Breast epithelium (tissue), 4 donors: ENCODE measurements around the gene ARHGAP30. TPM values are rescaled to one million over a fixed set of nuclear protein-coding genes. Genes with fewer than 3 reads are reported as not detected.

Experiments
- DNase-seq, 2 donors: peaks; one replicate each; pipeline ENCODE4 v3.0.0-alpha.2; 2019; ENCODE audit warnings: low spot score in 2 of 2
- H3K27ac ChIP-seq, 2 donors: fragments of 200-600 bp; sonication (generic) in 1 of 2; one replicate each; pipeline ENCODE4 v1.5.1; 2016 to 2019; ENCODE audit warnings: mild to moderate bottlenecking in 1 of 2
- H3K27me3 ChIP-seq, 2 donors: fragments of 200-600 bp; sonication (generic) in 1 of 2; one replicate each; pipeline versions ENCODE4 v1.5.1 to v1.6.0; 2017 to 2019; ENCODE audit warnings: control low read depth in 1 of 2, mild to moderate bottlenecking in 1 of 2
- H3K36me3 ChIP-seq: fragments of 200-600 bp; one replicate; pipeline ENCODE4 v1.5.1; 2019
- H3K4me1 ChIP-seq, 2 donors: fragments of 200-600 bp; sonication (generic); one replicate each; pipeline ENCODE4 v1.5.1; 2016 to 2019; ENCODE audit warnings: control low read depth in 1 of 2
- H3K4me3 ChIP-seq, 3 donors: fragments of 200-600 bp; sonication (generic); 1 replicate in 2 of 3; 2 replicates in 1 of 3; pipeline ENCODE4 v1.5.1; 2016 to 2019; ENCODE audit warnings: mild to moderate bottlenecking in 3 of 3, moderate library complexity in 2 of 3
- H3K9me3 ChIP-seq, 2 donors: fragments of 200-600 bp; sonication (generic) in 1 of 2; one replicate each; pipeline ENCODE4 v1.5.1; 2016 to 2019; ENCODE audit warnings: control low read depth in 1 of 2
- POLR2A ChIP-seq: fragments of 450-650 bp; IDR thresholded peaks from one replicate; pipeline ENCODE4 v1.6.1; 2016; ENCODE audit warnings: antibody characterized with exemption, mild to moderate bottlenecking, moderate library complexity
- POLR2AphosphoS5 ChIP-seq, 3 donors: sonication (generic); formaldehyde crosslinking; IDR thresholded peaks; one replicate each; pipeline ENCODE4 v1.6.1; 2017; ENCODE audit warnings: antibody characterized with exemption in 3 of 3
- intact Hi-C: fragments of 100-400 bp; cut with DNase I; formaldehyde crosslinking; loops from one replicate; pipeline ENCODE4 v1.15.1; 2023; ENCODE audit warnings: low total_unique reads
- total RNA-seq, 3 donors: library from RNA; depleted of rRNA; stranded (reverse); fragments of >200 nt; gene quantifications; one replicate each; pipeline ENCODE4 v1.1.0, GENCODE V29; 2016
- TF ChIP-seq, protein P1 (sequence below), 3 donors: fragments of 450-650 bp; IDR thresholded peaks; one replicate each; pipeline ENCODE4 v1.5.1; 2016 to 2017; ENCODE audit warnings: antibody characterized with exemption in 3 of 3, mild to moderate bottlenecking in 3 of 3, moderate library complexity in 3 of 3

ARHGAP30 gene
- total RNA-seq, 3 donors from 2014 or later, result 5.2 to 16.5 (median 7.9) TPM

DNA sequence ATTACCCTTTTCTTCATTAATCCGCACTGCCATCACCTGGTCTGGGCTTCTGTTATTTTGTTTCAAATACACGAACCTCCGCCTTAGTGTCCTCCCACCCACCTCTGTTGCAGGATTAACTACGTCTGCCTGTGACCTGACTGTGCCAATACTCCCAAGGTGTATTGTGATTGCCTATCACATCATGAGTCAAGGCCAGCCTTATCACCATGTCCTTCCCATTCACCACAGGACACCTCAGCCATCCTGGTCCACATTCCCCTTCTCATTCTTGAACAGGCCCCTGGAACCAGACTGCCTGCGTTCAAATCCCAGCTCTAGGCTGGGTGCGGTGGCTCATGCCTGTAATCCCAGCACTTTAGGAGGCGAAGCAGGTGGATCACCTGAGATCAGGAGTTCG, 63.1 kb downstream of the ARHGAP30 start:
- intact Hi-C loops, result no loop called here
- Histone ChIP-seq H3K4me3 (no peak overlapping the region), H3K27ac (no peak overlapping the region), H3K9me3 (no peaks in the 10 kb centered on the region), H3K27me3 (no peaks in the 10 kb centered on the region), H3K36me3 (no peaks in the 10 kb centered on the region), H3K4me1 (no peaks in the 10 kb centered on the region)
- no peak for DNase-seq
- no peak for TF ChIP-seq POLR2AphosphoS5 (IDR thresholded peaks at IDR 0.05)
- TF ChIP-seq POLR2A, result no peak
- TF ChIP-seq, protein P1, sequence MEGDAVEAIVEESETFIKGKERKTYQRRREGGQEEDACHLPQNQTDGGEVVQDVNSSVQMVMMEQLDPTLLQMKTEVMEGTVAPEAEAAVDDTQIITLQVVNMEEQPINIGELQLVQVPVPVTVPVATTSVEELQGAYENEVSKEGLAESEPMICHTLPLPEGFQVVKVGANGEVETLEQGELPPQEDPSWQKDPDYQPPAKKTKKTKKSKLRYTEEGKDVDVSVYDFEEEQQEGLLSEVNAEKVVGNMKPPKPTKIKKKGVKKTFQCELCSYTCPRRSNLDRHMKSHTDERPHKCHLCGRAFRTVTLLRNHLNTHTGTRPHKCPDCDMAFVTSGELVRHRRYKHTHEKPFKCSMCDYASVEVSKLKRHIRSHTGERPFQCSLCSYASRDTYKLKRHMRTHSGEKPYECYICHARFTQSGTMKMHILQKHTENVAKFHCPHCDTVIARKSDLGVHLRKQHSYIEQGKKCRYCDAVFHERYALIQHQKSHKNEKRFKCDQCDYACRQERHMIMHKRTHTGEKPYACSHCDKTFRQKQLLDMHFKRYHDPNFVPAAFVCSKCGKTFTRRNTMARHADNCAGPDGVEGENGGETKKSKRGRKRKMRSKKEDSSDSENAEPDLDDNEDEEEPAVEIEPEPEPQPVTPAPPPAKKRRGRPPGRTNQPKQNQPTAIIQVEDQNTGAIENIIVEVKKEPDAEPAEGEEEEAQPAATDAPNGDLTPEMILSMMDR (IDR thresholded peaks at IDR 0.05), result no peak

DNA sequence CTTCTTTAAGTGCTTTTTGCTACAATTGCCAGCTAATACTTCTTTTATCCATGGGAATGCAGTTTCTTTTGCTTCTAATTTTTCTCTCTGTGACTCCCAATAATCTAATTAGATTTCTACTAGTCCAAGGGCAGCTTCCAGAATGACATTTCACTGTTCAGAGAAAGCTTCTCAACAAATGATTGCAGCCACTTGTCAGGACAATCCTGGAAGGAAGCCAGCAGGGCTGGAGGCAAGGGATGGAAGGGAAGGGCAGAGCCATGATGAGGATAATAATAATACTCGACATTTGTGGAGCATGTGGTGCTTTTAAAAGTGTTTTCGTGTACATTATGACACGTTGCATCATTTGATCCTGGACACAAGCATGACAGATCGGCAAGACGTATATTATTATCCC, 68.2 kb downstream of the ARHGAP30 start:
- no peak for DNase-seq
- Histone ChIP-seq H3K27me3 (no peaks in the 10 kb centered on the region), H3K4me3 (no peak overlapping the region), H3K4me1 (no peaks in the 10 kb centered on the region), H3K9me3 (no peaks in the 10 kb centered on the region), H3K27ac (no peak overlapping the region), H3K36me3 (peaks cover 8% of the 10 kb centered on the region)
- TF ChIP-seq POLR2AphosphoS5 (IDR thresholded peaks at IDR 0.05) (no peak), POLR2A (no peak)
- TF ChIP-seq, protein P1 (IDR thresholded peaks at IDR 0.05), result no peak
- intact Hi-C loops, result no loop called here

DNA sequence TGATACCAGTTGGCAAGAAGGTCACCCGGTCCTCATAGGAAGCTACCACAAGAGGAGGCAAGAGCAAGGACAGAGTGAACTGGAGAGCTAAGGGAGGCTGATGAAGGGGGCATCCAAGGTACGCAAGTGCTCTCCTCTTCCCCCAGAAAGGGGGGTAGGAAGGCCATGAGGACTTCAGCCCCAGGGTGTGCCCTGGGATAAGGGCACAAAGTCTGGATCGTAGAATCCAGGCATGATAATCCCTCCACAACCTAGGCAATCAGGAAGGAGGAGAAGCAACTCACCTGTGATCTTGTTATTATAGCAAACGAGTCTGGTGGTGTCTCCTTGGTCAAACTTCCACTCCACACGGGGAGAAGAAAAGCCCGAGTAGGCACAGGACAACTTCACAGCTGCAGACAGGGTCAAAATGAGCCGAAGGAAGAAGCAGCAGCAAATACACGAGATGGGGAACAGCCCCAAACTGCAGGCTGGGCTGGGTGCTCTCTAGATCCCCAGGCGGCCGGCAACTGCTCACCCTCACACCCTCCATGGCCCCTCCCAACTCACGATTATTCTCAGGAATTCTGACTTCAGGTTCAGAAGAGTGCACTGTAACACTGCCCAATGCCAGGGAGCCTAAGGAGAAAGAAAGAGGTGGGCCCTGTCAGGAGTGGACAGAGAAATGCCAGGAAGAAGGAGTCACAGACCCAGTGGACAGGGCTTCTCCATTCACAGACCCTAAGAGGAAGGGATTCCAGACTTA, 68.8 kb downstream of the ARHGAP30 start:
- no peak for DNase-seq
- Histone ChIP-seq H3K27me3 (no peaks in the 10 kb centered on the region), H3K4me1 (no peaks in the 10 kb centered on the region), H3K27ac (no peak overlapping the region), H3K36me3 (peaks cover 8% of the 10 kb centered on the region), H3K4me3 (no peak overlapping the region), H3K9me3 (no peaks in the 10 kb centered on the region)
- intact Hi-C loops, result no loop called here
- TF ChIP-seq POLR2A, result no peak
- TF ChIP-seq POLR2AphosphoS5 (IDR thresholded peaks at IDR 0.05), result no peak
- TF ChIP-seq, protein P1 (IDR thresholded peaks at IDR 0.05), result no peak

DNA sequence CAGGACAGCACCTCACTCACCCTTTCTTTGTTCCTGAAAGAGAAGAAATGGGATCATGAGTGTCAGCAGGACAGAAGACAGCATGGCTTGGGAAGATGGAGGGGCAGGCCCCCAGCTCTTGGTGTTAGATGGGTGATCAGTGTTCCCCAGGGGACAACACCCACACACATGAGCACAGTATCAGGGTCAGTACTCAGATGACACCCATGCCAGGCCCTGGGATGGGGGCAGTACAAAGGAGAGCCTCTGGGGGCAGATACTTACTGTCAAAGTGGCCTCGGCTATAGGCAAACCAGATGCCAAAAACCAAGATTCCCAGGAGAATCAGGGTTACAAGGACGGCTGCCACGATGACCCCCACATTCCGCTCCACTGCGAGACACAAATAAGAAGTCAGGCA, 70.3 kb downstream of the ARHGAP30 start:
- Histone ChIP-seq H3K4me1 (no peaks in the 10 kb centered on the region), H3K9me3 (no peaks in the 10 kb centered on the region), H3K4me3 (no peak overlapping the region), H3K27me3 (no peaks in the 10 kb centered on the region), H3K27ac (no peak overlapping the region), H3K36me3 (peaks cover 8% of the 10 kb centered on the region)
- TF ChIP-seq POLR2AphosphoS5 (IDR thresholded peaks at IDR 0.05), result no peak
- no peak for TF ChIP-seq POLR2A
- TF ChIP-seq, protein P1 (IDR thresholded peaks at IDR 0.05), result no peak
- no peak for DNase-seq
- intact Hi-C loops, result no loop called here

- Histone ChIP-seq H3K9me3 (no peaks in the 10 kb centered on the region), H3K4me3 (no peak overlapping the region), H3K4me1 (no peaks in the 10 kb centered on the region), H3K27me3 (no peaks in the 10 kb centered on the region), H3K36me3 (peaks cover 8% of the 10 kb centered on the region), H3K27ac (peak overlapping the region; percentile 50 to 75)
- DNase-seq, result no peak
- intact Hi-C loops, result no loop called here
- TF ChIP-seq POLR2AphosphoS5 (IDR thresholded peaks at IDR 0.05) (peak in 1 of 3 donors; percentile 33), POLR2A (no peak)
- TF ChIP-seq, protein P1 (IDR thresholded peaks at IDR 0.05), result peak; percentile 8 to 50 (median 37)
These were observed 72.2 kb downstream of the ARHGAP30 start for GRCh38 chr1:160997323-160998038.
